ENCODE data around the gene FES.
A peak's percentile ranks its signal among the peaks of the same experiment; 100 is the strongest.

FES gene

GRCh38 chr15:90883976-90884718 lies at the start of gene FES:
TSS of gene FES (plus strand) at chr15:90884504. CDS start at chr15:90885046, 542 bp downstream.
- in situ Hi-C loops (cut with MboI; ENCODE audit: low pct_unique_long_range_greater_than_20kb, low sequenced_read_pairs, unreplicated experiment) = loop anchor here (25.0 kb wide), 1 partner anchor 572 kb away; no protein-coding TSS in a partner anchor
- peak; percentile 41 for DNase-seq (ENCODE audit: low spot score)
- TF ChIP-seq CTCF (IDR thresholded peaks at IDR 0.05; ENCODE audit: extremely low read depth, insufficient read depth, missing control alignments) = no peak

GRCh38 chr15:90834626-90835025 lies 49.7 kb upstream of the FES start:
- in situ Hi-C loops (cut with MboI; ENCODE audit: low pct_unique_long_range_greater_than_20kb, low sequenced_read_pairs, unreplicated experiment) = no loop called here
- no peak for TF ChIP-seq CTCF (IDR thresholded peaks at IDR 0.05; ENCODE audit: extremely low read depth, insufficient read depth, missing control alignments)
- DNase-seq (ENCODE audit: low spot score) = no peak

- no peak for TF ChIP-seq CTCF (IDR thresholded peaks at IDR 0.05; ENCODE audit: extremely low read depth, insufficient read depth, missing control alignments)
- no peak for DNase-seq (ENCODE audit: low spot score)
- in situ Hi-C loops (cut with MboI; ENCODE audit: low pct_unique_long_range_greater_than_20kb, low sequenced_read_pairs, unreplicated experiment) = no loop called here
Measured at GRCh38 chr15:90836296-90836871, 47.9 kb upstream of the FES start.

- DNase-seq (ENCODE audit: low spot score) = no peak
- no peak for TF ChIP-seq CTCF (IDR thresholded peaks at IDR 0.05; ENCODE audit: extremely low read depth, insufficient read depth, missing control alignments)
- in situ Hi-C loops (cut with MboI; ENCODE audit: low pct_unique_long_range_greater_than_20kb, low sequenced_read_pairs, unreplicated experiment) = no loop called here
Measured at GRCh38 chr15:90837094-90837493, 47.2 kb upstream of the FES start.

GRCh38 chr15:90838139-90838538 lies 46.2 kb upstream of the FES start:
- no peak for TF ChIP-seq CTCF (IDR thresholded peaks at IDR 0.05; ENCODE audit: extremely low read depth, insufficient read depth, missing control alignments)
- in situ Hi-C loops (cut with MboI; ENCODE audit: low pct_unique_long_range_greater_than_20kb, low sequenced_read_pairs, unreplicated experiment) = no loop called here
- DNase-seq (ENCODE audit: low spot score) = peak; percentile 38

- in situ Hi-C loops (cut with MboI; ENCODE audit: low pct_unique_long_range_greater_than_20kb, low sequenced_read_pairs, unreplicated experiment) = no loop called here
- TF ChIP-seq CTCF (IDR thresholded peaks at IDR 0.05; ENCODE audit: extremely low read depth, insufficient read depth, missing control alignments) = no peak
- DNase-seq (ENCODE audit: low spot score) = no peak
Measured at GRCh38 chr15:90838544-90838943, 45.8 kb upstream of the FES start.

Data from GM13977 (cell line).